H1 (cell line): Measurements from ENCODE around the gene SLC23A3. TPM values are rescaled to one million over a fixed set of nuclear protein-coding genes. Genes with fewer than 3 reads are reported as not detected.

ENCODE experiments used
- CTCF ChIA-PET: fragments of 300-600 bp; sonication (Branson Sonifier 250); formaldehyde crosslinking; loops from one replicate; lab custom pipeline; 2021; ENCODE audit not compliant: partially characterized antibody; lab: Charles Lee
- POLR2A ChIA-PET: fragments of 300-600 bp; sonication (Branson Sonifier 250); formaldehyde crosslinking; loops from one replicate; lab custom pipeline; 2021; ENCODE audit warnings: inconsistent platforms; ENCODE audit not compliant: partially characterized antibody; lab: Charles Lee
- DNase-seq, 2 experiments: peaks; one replicate each; pipeline versions ENCODE4 v3.0.0 to v3.0.0-alpha.2; 2010 to 2022; ENCODE audit warnings: low spot score in 2 of 2, low read depth in 1 of 2, mixed read lengths in 1 of 2
- FAIRE-seq: peaks from 2 replicates; lab custom pipeline; 2011; peaks lifted over from hg19 to GRCh38; lab: Jason Lieb, UNC
- H2AFZ ChIP-seq: 2 replicates; pipeline ENCODE4 v1.8.1; 2012; ENCODE audit warnings: low read length, inconsistent platforms
- H2AK5ac ChIP-seq: 2 replicates; pipeline ENCODE4 v1.6.1; 2013; ENCODE audit warnings: low read depth, low read length
- H2BK120ac ChIP-seq: replicated peaks from 2 replicates; pipeline ENCODE3; 2013; ENCODE audit warnings: low read depth, low read length, inconsistent platforms
- H2BK12ac ChIP-seq: 2 replicates; pipeline ENCODE4 v1.6.1; 2013; ENCODE audit warnings: low read depth, low read length
- H2BK15ac ChIP-seq: 2 replicates; pipeline ENCODE4 v1.6.1; 2013; ENCODE audit warnings: low read length
- H2BK20ac ChIP-seq: 2 replicates; pipeline ENCODE4 v1.6.1; 2013; ENCODE audit warnings: low read length
- H2BK5ac ChIP-seq: 2 replicates; pipeline ENCODE4 v1.6.1; 2013; ENCODE audit warnings: low read depth, low read length
- H3K14ac ChIP-seq: 2 replicates; pipeline ENCODE4 v1.6.1; 2013; ENCODE audit warnings: inconsistent platforms; ENCODE audit not compliant: insufficient read length
- H3K18ac ChIP-seq: 2 replicates; pipeline ENCODE4 v1.6.1; 2013; ENCODE audit warnings: low read length; ENCODE audit errors: extremely low read depth
- H3K23ac ChIP-seq: 2 replicates; pipeline ENCODE4 v1.6.1; 2013; ENCODE audit warnings: inconsistent platforms; ENCODE audit not compliant: insufficient read length
- H3K23me2 ChIP-seq: 2 replicates; pipeline ENCODE4 v1.6.1; 2013; ENCODE audit warnings: low read depth, low read length
- H3K27ac ChIP-seq: 2 replicates; pipeline ENCODE4 v1.6.1; 2011; ENCODE audit warnings: low read depth, low read length, inconsistent platforms
- H3K27me3 ChIP-seq, 4 experiments: replicated peaks in 1 of 4; 1 replicate in 1 of 4; 2 replicates in 3 of 4; pipeline versions ENCODE4 v1.6.1 to v1.8.1; 2011 to 2013; ENCODE audit warnings: low read length in 3 of 4, mild to moderate bottlenecking in 3 of 4, inconsistent platforms in 2 of 4, mixed read lengths in 2 of 4, moderate library complexity in 1 of 4; ENCODE audit not compliant: control insufficient read depth in 3 of 4, insufficient read depth in 3 of 4; ENCODE audit errors: extremely low read depth in 1 of 4
- H3K36me3 ChIP-seq, 4 experiments: 2 replicates each; pipeline versions ENCODE4 v1.6.1 to v1.8.1; 2011 to 2013; ENCODE audit warnings: mild to moderate bottlenecking in 4 of 4, low read length in 3 of 4, moderate library complexity in 2 of 4, control low read depth in 1 of 4, inconsistent platforms in 1 of 4; ENCODE audit not compliant: insufficient read depth in 4 of 4, control insufficient read depth in 2 of 4
- H3K4ac ChIP-seq: replicated peaks from 2 replicates; pipeline ENCODE3; 2013; ENCODE audit warnings: low read length, low read depth, mixed read lengths, inconsistent platforms; ENCODE audit not compliant: insufficient read length
- H3K4me1 ChIP-seq, 4 experiments: replicated peaks in 1 of 4; 1 replicate in 1 of 4; 2 replicates in 3 of 4; pipeline versions ENCODE4 v1.6.1 to v1.8.1; 2011 to 2013; ENCODE audit warnings: low read length in 3 of 4, inconsistent platforms in 2 of 4, mixed read lengths in 1 of 4; ENCODE audit not compliant: insufficient read depth in 4 of 4, control insufficient read depth in 3 of 4
- H3K4me2 ChIP-seq, 2 experiments: 2 replicates each; pipeline versions ENCODE4 v1.6.1 to v1.8.1; 2011 to 2013; ENCODE audit warnings: low read depth in 2 of 2, low read length in 2 of 2, control low read depth in 1 of 2, inconsistent platforms in 1 of 2, mild to moderate bottlenecking in 1 of 2; ENCODE audit not compliant: insufficient read depth in 1 of 2
- H3K4me3 ChIP-seq, 4 experiments: fragments of 200-600, 300-600 bp in 1 of 4; sonication (generic), shearing (Covaris generic), sonication (Bioruptor Twin) in 1 of 4; 2 replicates each; pipeline versions ENCODE4 v1.5.1 to v1.8.1; 2011 to 2016; ENCODE audit warnings: low read length in 4 of 4, low read depth in 3 of 4, control low read depth in 2 of 4, inconsistent platforms in 2 of 4, mild to moderate bottlenecking in 2 of 4, mixed read lengths in 1 of 4, moderate library complexity in 1 of 4; ENCODE audit not compliant: insufficient read depth in 2 of 4; ENCODE audit errors: extremely low read depth in 1 of 4
- H3K56ac ChIP-seq: replicated peaks from 2 replicates; pipeline ENCODE3; 2013; ENCODE audit warnings: low read depth, mild to moderate bottlenecking, mixed read lengths, low read length, inconsistent platforms; ENCODE audit not compliant: insufficient read length
- H3K79me1 ChIP-seq: 2 replicates; pipeline ENCODE4 v1.6.1; 2013; ENCODE audit warnings: low read depth, low read length, control low read depth
- H3K79me2 ChIP-seq, 2 experiments: 2 replicates each; pipeline versions ENCODE4 v1.6.1 to v1.8.1; 2012 to 2013; ENCODE audit warnings: low read length in 2 of 2, mild to moderate bottlenecking in 2 of 2, inconsistent platforms in 1 of 2; ENCODE audit not compliant: insufficient read depth in 2 of 2, control insufficient read depth in 1 of 2
- H3K9ac ChIP-seq, 4 experiments: replicated peaks in 1 of 4; 1 replicate in 1 of 4; 2 replicates in 3 of 4; pipeline versions ENCODE4 v1.6.1 to v1.8.1; 2011 to 2013; ENCODE audit warnings: low read depth in 3 of 4, low read length in 3 of 4, control low read depth in 2 of 4, mild to moderate bottlenecking in 2 of 4, moderate library complexity in 2 of 4, inconsistent platforms in 1 of 4; ENCODE audit errors: extremely low read depth in 1 of 4
- H3K9me3 ChIP-seq, 2 experiments: 2 replicates each; pipeline versions ENCODE4 v1.6.1 to v1.8.1; 2012 to 2013; ENCODE audit warnings: mild to moderate bottlenecking in 2 of 2, moderate library complexity in 2 of 2, control low read depth in 1 of 2, inconsistent platforms in 1 of 2, low read depth in 1 of 2, low read length in 1 of 2, mixed read lengths in 1 of 2; ENCODE audit not compliant: insufficient read depth in 2 of 2
- H4K20me1 ChIP-seq, 2 experiments: replicated peaks in 1 of 2; 2 replicates each; pipeline versions ENCODE3 to v1.8.1; 2011 to 2013; ENCODE audit warnings: inconsistent platforms in 2 of 2, low read length in 2 of 2, mild to moderate bottlenecking in 1 of 2; ENCODE audit not compliant: insufficient read depth in 2 of 2, control insufficient read depth in 1 of 2
- H4K5ac ChIP-seq: 2 replicates; pipeline ENCODE4 v1.6.1; 2013; ENCODE audit warnings: low read length, low read depth, mixed read lengths, inconsistent platforms; ENCODE audit not compliant: insufficient read length
- H4K8ac ChIP-seq: 2 replicates; pipeline ENCODE4 v1.8.0; 2013; ENCODE audit warnings: mild to moderate bottlenecking, moderate library complexity, low read length, inconsistent platforms; ENCODE audit not compliant: insufficient read depth; ENCODE audit errors: extremely low read depth
- H4K91ac ChIP-seq: replicated peaks from 2 replicates; pipeline ENCODE3; 2013; ENCODE audit warnings: low read length, mixed read lengths, inconsistent platforms; ENCODE audit not compliant: insufficient read length
- RFX5 ChIP-seq: IDR thresholded peaks from 2 replicates; pipeline ENCODE4 v1.6.1; 2011; ENCODE audit warnings: low read depth, low read length, improper control_type of control experiment, borderline replicate concordance
- RNF2 ChIP-seq: fragments of 200-900, 300-1000 bp; sonication (generic); IDR thresholded peaks from 2 replicates; pipeline ENCODE4 v1.7.1; 2016; ENCODE audit warnings: borderline replicate concordance, low read depth, mild to moderate bottlenecking, antibody characterized with exemption, low read length; ENCODE audit not compliant: poor library complexity, severe bottlenecking; ENCODE audit errors: missing control alignments
- WGBS, 2 experiments: shearing (Covaris generic) in 1 of 2; methylation state at CpG; one replicate each; pipeline versions ENCODE4 v1.1.6 to v1.1.7; 2013 to 2015; ENCODE audit warnings: low lambda C conversion rate in 2 of 2, mixed read lengths in 2 of 2, inconsistent platforms in 1 of 2, low coverage in 1 of 2, missing lambda C conversion rate in 1 of 2; ENCODE audit not compliant: insufficient replicate concordance in 2 of 2, insufficient coverage in 1 of 2, insufficient read length in 1 of 2; ENCODE audit errors: extremely low coverage in 1 of 2, missing lambda C conversion rate in 1 of 2; 5-methylcytosine and 5-hydroxymethylcytosine counted together
- polyA plus RNA-seq, 7 experiments: library from polyadenylated mRNA; depleted of rRNA in 3 of 7; stranded (reverse) in 5 of 7; unstranded in 2 of 7; fragments of >200 nt in 5 of 7; fragments of 200-250 nt in 2 of 7; gene quantifications; 1 replicate in 5 of 7; 2 replicates in 1 of 7; 4 replicates in 1 of 7; pipeline versions ENCODE4 v1.2.1 to v1.2.3, GENCODE V29; 2011 to 2013; ENCODE audit warnings: missing spikeins in 2 of 7, mixed read lengths in 2 of 7
- total RNA-seq: library from RNA; stranded (reverse); fragmentation: NEBNext Ultra II Directional; extraction: Animal tissue kit (Norgen Biotek cat#: 25700); gene quantifications from 2 replicates; pipeline ENCODE4 v1.2.1, GENCODE V29; 2021

The SLC23A3 gene
- total and polyA plus RNA-seq, 2 of the 8 experiments (the other 6 are each of a cell fraction or from before 2014, with no cell fraction given), result 0.35 to 0.84 TPM

DNA sequence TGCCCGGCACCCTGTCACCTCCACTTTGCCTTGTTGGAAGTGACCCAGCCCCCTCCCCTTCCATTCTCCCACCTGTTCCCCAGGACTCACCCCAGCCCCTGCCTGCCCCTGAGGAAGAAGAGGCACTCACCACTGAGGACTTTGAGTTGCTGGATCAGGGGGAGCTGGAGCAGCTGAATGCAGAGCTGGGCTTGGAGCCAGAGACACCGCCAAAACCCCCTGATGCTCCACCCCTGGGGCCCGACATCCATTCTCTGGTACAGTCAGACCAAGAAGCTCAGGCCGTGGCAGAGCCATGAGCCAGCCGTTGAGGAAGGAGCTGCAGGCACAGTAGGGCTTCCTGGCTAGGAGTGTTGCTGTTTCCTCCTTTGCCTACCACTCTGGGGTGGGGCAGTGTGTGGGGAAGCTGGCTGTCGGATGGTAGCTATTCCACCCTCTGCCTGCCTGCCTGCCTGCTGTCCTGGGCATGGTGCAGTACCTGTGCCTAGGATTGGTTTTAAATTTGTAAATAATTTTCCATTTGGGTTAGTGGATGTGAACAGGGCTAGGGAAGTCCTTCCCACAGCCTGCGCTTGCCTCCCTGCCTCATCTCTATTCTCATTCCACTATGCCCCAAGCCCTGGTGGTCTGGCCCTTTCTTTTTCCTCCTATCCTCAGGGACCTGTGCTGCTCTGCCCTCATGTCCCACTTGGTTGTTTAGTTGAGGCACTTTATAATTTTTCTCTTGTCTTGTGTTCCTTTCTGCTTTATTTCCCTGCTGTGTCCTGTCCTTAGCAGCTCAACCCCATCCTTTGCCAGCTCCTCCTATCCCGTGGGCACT, 12.7 kb upstream of the SLC23A3 start:
- CTCF ChIA-PET, result interaction anchor here (0.5 to 3.9 kb wide), 7 partner anchors 10 to 456 kb away, joined by 3 to 18 read pairs (median 3); no protein-coding TSS in a partner anchor
- no peak overlapping the region for H2AK5ac ChIP-seq
- H3K56ac ChIP-seq, result no peak overlapping the region
- no peak overlapping the region for H3K18ac ChIP-seq
- no peak overlapping the region for H2AFZ ChIP-seq
- H2BK5ac ChIP-seq, result no peak overlapping the region
- H3K79me1 ChIP-seq, result peaks cover 6% of the 10 kb centered on the region
- H2BK12ac ChIP-seq, result no peak overlapping the region
- no peak for TF ChIP-seq RFX5
- peak; percentile 30 for TF ChIP-seq RNF2
- no peak overlapping the region for H3K4ac ChIP-seq
- H3K4me1 ChIP-seq, result peaks cover 0 to 6% (median 4%) of the 10 kb centered on the region in 4 experiments; a peak in 6 of 7 replicates
- FAIRE-seq (no peak), DNase-seq (no peak)
- peaks cover 7% of the 10 kb centered on the region; the same call in 1 of the 2 replicates for H3K23me2 ChIP-seq
- H3K9ac ChIP-seq, result no peak overlapping the region
- H3K4me2 ChIP-seq, result no peak overlapping the region
- H4K8ac ChIP-seq, result no peak overlapping the region
- POLR2A ChIA-PET, result interaction anchor here (1.0 to 2.8 kb wide), 5 partner anchors 11 to 67 kb away, joined by 3 to 11 read pairs (median 5); partner anchors contain the start of genes ABCB6 and ANKZF1
- H3K23ac ChIP-seq, result no peak overlapping the region
- H3K36me3 ChIP-seq, result peaks cover 6 to 37% (median 22%) of the 10 kb centered on the region in 4 experiments; a peak in 6 of 8 replicates
- no peak overlapping the region for H3K14ac ChIP-seq
- no peak overlapping the region for H4K5ac ChIP-seq
- no peak overlapping the region for H2BK120ac ChIP-seq
- H3K79me2 ChIP-seq, result peaks cover 0 to 8% of the 10 kb centered on the region in 2 experiments; a peak in 1 of 4 replicates
- H4K91ac ChIP-seq, result no peak overlapping the region
- no peak overlapping the region for H3K27ac ChIP-seq
- H4K20me1 ChIP-seq, result peaks cover 0 to 4% of the 10 kb centered on the region in 2 experiments
- WGBS, 2 experiments, result 84% methylated on average over 8 of the region's 8 CpGs; no CpG with 5 or more reads in 1 of the 2 experiments
- no peak overlapping the region for H2BK15ac ChIP-seq
- no peaks in the 10 kb centered on the region for H3K9me3 ChIP-seq
- H3K4me3 ChIP-seq, result no peak overlapping the region
- H3K27me3 ChIP-seq, result no peaks in the 10 kb centered on the region
- H2BK20ac ChIP-seq, result no peak overlapping the region
